Endodermal cell (in vitro differentiated cells): ENCODE data around the gene MYORG. TPM values are rescaled to one million over a fixed set of nuclear protein-coding genes. Genes with fewer than 3 reads are reported as not detected.
A peak's percentile ranks its signal among the peaks of the same experiment; 100 is the strongest.

Experiments used
- DNase-seq: peaks from one replicate; pipeline ENCODE4 v3.0.0-alpha.2; 2017
- H3K27ac ChIP-seq: 2 replicates; pipeline ENCODE4 v1.5.1; 2013; ENCODE audit warnings: mild to moderate bottlenecking, low read depth, low read length, moderate library complexity
- H3K27me3 ChIP-seq: 2 replicates; pipeline ENCODE4 v1.6.1; 2013; ENCODE audit warnings: mild to moderate bottlenecking, low read length, moderate library complexity; ENCODE audit not compliant: insufficient read depth, control insufficient read depth, poor library complexity, severe bottlenecking
- H3K36me3 ChIP-seq: 2 replicates; pipeline ENCODE4 v1.7.0; 2013; ENCODE audit warnings: mild to moderate bottlenecking, low read length, moderate library complexity; ENCODE audit not compliant: control insufficient read depth, insufficient read depth
- H3K4me1 ChIP-seq: one replicate; pipeline ENCODE4 v1.7.0; 2013; ENCODE audit warnings: low read length; ENCODE audit not compliant: control insufficient read depth, insufficient read depth
- H3K4me3 ChIP-seq: 2 replicates; pipeline ENCODE4 v1.5.1; 2013; ENCODE audit warnings: mild to moderate bottlenecking, low read length, moderate library complexity
- H3K9ac ChIP-seq: 2 replicates; pipeline ENCODE4 v1.6.1; 2013; ENCODE audit warnings: mild to moderate bottlenecking, low read length, moderate library complexity; ENCODE audit not compliant: poor library complexity, severe bottlenecking; ENCODE audit errors: extremely low read depth
- H3K9me3 ChIP-seq: 2 replicates; pipeline ENCODE4 v1.6.1; 2013; ENCODE audit warnings: mild to moderate bottlenecking, low read length, moderate library complexity; ENCODE audit not compliant: control insufficient read depth
- H3K27ac Mint-ChIP-seq: 2 replicates; pipeline ENCODE4 v1.8.0; 2020; ENCODE audit warnings: mixed read lengths
- H3K27me3 Mint-ChIP-seq: 2 replicates; pipeline ENCODE4 v1.8.0; 2021; ENCODE audit warnings: mild to moderate bottlenecking, mixed read lengths; ENCODE audit not compliant: insufficient read depth
- H3K36me3 Mint-ChIP-seq: 2 replicates; pipeline ENCODE4 v1.8.0; 2020; ENCODE audit warnings: low read depth, mixed read lengths
- H3K4me1 Mint-ChIP-seq: 2 replicates; pipeline ENCODE4 v1.8.0; 2020; ENCODE audit warnings: mixed read lengths
- H3K4me3 Mint-ChIP-seq: 2 replicates; pipeline ENCODE4 v1.8.0; 2020; ENCODE audit warnings: mild to moderate bottlenecking, moderate library complexity, mixed read lengths
- H3K9me3 Mint-ChIP-seq: 2 replicates; pipeline ENCODE4 v1.8.0; 2020; ENCODE audit warnings: mild to moderate bottlenecking, mixed read lengths
- CTCF ChIP-seq: fragments of 200-600 bp; sonication (generic); conservative IDR thresholded peaks from 2 replicates; pipeline ENCODE4 v1.5.0; 2021; ENCODE audit warnings: antibody characterized with exemption, mild to moderate bottlenecking
- WGBS, 2 experiments: methylation state at CpG; one replicate each; pipeline versions ENCODE4 v1.1.5 to v1.1.7; 2013; ENCODE audit warnings: missing lambda C conversion rate in 2 of 2, mixed read lengths in 1 of 2; ENCODE audit not compliant: insufficient coverage in 1 of 2, insufficient read length in 1 of 2; 5-methylcytosine and 5-hydroxymethylcytosine counted together
- total RNA-seq, 2 donors: library from RNA; stranded (reverse); fragmentation: NEBNext Ultra II Directional in 1 of 2; extraction: Animal tissue kit (Norgen Biotek cat#: 25700) in 1 of 2; gene quantifications; 2 replicates in 1 of 2; 3 replicates in 1 of 2; pipeline ENCODE4 v1.2.1, GENCODE V29; 2021

MYORG gene
- total RNA-seq, 2 donors from 2014 or later, result 56.7 to 58.8 TPM

- peaks cover 31% of the 10 kb centered on the region for H3K4me1 Mint-ChIP-seq
Observed at GRCh38 chr9:34334337-34334824, 42.3 kb downstream of the MYORG start.

GRCh38 chr9:34333836-34334235 lies 42.9 kb downstream of the MYORG start:
- H3K9me3 Mint-ChIP-seq, result no peaks in the 10 kb centered on the region
- peak overlapping the region; percentile 82 for H3K27ac ChIP-seq

More at GRCh38 chr9:34334337-34334824, 42.3 kb downstream of the MYORG start:
- Mint-ChIP-seq H3K27me3 (no peaks in the 10 kb centered on the region), H3K9me3 (no peaks in the 10 kb centered on the region), H3K27ac (peak overlapping the region; percentile 42), H3K36me3 (peaks cover 16% of the 10 kb centered on the region), H3K4me3 (no peak overlapping the region)
- Histone ChIP-seq H3K27me3 (no peaks in the 10 kb centered on the region), H3K9me3 (no peaks in the 10 kb centered on the region), H3K36me3 (peaks cover 20% of the 10 kb centered on the region), H3K9ac (peak overlapping the region; percentile 7), H3K4me3 (no peak overlapping the region), H3K4me1 (peaks cover 12% of the 10 kb centered on the region), H3K27ac (peak overlapping the region; percentile 82)
- WGBS, 2 experiments, result 0 to 15% methylated on average over 1 of the region's 1 CpG
- no peak for TF ChIP-seq CTCF
- peak; percentile 86 for DNase-seq

DNA sequence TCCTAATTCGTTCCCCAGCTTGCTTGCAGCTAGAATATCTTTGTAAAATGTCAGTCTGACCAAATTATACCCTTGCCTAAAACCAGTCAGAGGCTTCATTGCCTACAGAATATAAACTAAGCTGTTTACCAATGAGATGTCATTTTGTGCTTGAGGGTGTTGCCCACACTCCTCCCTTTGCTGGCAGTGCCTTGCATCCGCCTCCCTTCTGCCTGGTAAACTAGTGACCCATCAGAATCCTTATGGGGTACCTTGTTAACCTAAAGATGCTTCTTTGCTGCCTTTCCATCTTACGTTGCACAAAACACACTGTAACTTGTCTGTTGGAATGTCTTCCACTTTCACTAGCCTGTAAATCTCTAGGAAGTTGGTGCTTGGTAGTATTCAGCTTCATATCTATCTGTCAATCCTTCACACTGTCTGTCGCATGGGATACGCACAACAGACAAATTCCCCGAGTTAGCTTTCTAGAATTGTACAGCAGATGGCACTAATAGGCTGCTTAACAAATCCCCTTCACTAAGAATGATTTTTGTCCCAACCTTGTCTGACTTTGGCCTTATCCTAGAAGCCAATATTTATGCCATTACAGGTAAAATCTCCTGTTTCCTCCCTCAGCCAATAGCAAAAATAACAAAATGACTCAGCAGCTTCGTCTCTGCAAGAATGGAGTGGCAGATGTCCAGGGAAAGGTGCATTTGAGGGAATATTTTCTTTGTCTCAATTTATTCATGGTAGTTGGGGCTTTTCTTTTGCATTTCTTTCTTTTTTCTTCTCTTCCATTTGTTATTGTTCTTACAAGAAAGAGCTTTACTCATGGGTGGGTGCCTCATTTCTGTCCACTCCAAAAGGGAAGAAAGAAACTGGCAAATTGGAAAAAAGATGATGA lies 44.4 kb downstream of the MYORG start:
- H3K4me1 ChIP-seq, result peaks cover 18% of the 10 kb centered on the region
- no peaks in the 10 kb centered on the region for H3K27me3 ChIP-seq
- Mint-ChIP-seq H3K27ac (no peak overlapping the region), H3K4me1 (peaks cover 37% of the 10 kb centered on the region), H3K9me3 (no peaks in the 10 kb centered on the region), H3K4me3 (no peak overlapping the region), H3K36me3 (peaks cover 3% of the 10 kb centered on the region), H3K27me3 (no peaks in the 10 kb centered on the region)
- H3K36me3 ChIP-seq, result peaks cover 8% of the 10 kb centered on the region
- 58 to 72% methylated on average over 5 to 7 of the region's 7 CpGs for WGBS, 2 experiments
- H3K9me3 ChIP-seq, result no peaks in the 10 kb centered on the region
- no peak overlapping the region for H3K27ac ChIP-seq
- H3K9ac ChIP-seq, result no peak overlapping the region
- no peak overlapping the region for H3K4me3 ChIP-seq
- TF ChIP-seq CTCF, result peak; percentile 76
- DNase-seq, result no peak

More at GRCh38 chr9:34333836-34334235, 42.9 kb downstream of the MYORG start:
- Histone ChIP-seq H3K4me3 (no peak overlapping the region), H3K27me3 (no peaks in the 10 kb centered on the region), H3K9ac (peak overlapping the region; percentile 7), H3K4me1 (peaks cover 12% of the 10 kb centered on the region), H3K36me3 (peaks cover 14% of the 10 kb centered on the region), H3K9me3 (no peaks in the 10 kb centered on the region)
- Mint-ChIP-seq H3K4me1 (peaks cover 31% of the 10 kb centered on the region), H3K27me3 (no peaks in the 10 kb centered on the region), H3K27ac (no peak overlapping the region), H3K36me3 (peaks cover 10% of the 10 kb centered on the region), H3K4me3 (no peak overlapping the region)
- WGBS, 2 experiments, result 49 to 75% methylated on average over 2 to 3 of the region's 3 CpGs
- no peak for DNase-seq
- TF ChIP-seq CTCF, result no peak
